ENCODE measurements around the gene ADAMTS17. TPM values are rescaled to one million over a fixed set of nuclear protein-coding genes. Genes with fewer than 3 reads are reported as not detected.

Gene ADAMTS17
- total RNA-seq, 1 experiment from 2014 or later = 1.8 TPM

- H3K9me3 Mint-ChIP-seq = peaks cover 3% of the 10 kb centered on the region; the same call in 1 of the 2 replicates
- no peak for DNase-seq (ENCODE audit: low spot score)
Observed at GRCh38 chr15:100350434-100351226, 8.9 kb upstream of the ADAMTS17 start.

GRCh38 chr15:100349696-100350433 lies 8.1 kb upstream of the ADAMTS17 start:
- peaks cover 43% of the 10 kb centered on the region for H3K27me3 Mint-ChIP-seq (ENCODE audit: low read depth)
- DNase-seq (ENCODE audit: low spot score) = peak; percentile 92
- H3K9me3 Mint-ChIP-seq = peaks cover 3% of the 10 kb centered on the region; the same call in 1 of the 2 replicates
- no peak overlapping the region for H3K27ac Mint-ChIP-seq
- POLR2A ChIA-PET = interaction anchor here (0.6 to 1.0 kb wide), 4 partner anchors 8 to 253 kb away, joined by 3 to 4 read pairs (median 3); partner anchors contain the start of gene ADAMTS17
- H3K4me3 Mint-ChIP-seq = peak overlapping the region; percentile 87
- CTCF ChIA-PET = interaction anchor here (0.5 to 4.4 kb wide), 49 partner anchors 9 to 775 kb away, joined by 3 to 110 read pairs (median 4); partner anchors contain the start of genes ADAMTS17, ASB7, CERS3 and LINS1
- H3K36me3 Mint-ChIP-seq = no peaks in the 10 kb centered on the region
- peak; percentile 93 for ATAC-seq
- H3K4me1 Mint-ChIP-seq = peaks cover 11% of the 10 kb centered on the region
- no peak for TF ChIP-seq ZNF121 (CRISPR knock-in tag; IDR thresholded peaks at IDR 0.05)
- TF ChIP-seq USF1 (CRISPR knock-in tag; IDR thresholded peaks at IDR 0.05) = no peak
- no peak for TF ChIP-seq ZNF671 (CRISPR knock-in tag; IDR thresholded peaks at IDR 0.05)
- no peak for TF ChIP-seq RELA (CRISPR knock-in tag; IDR thresholded peaks at IDR 0.05; ENCODE audit: borderline replicate concordance)
- no peak for TF ChIP-seq FOXK1 (CRISPR knock-in tag; IDR thresholded peaks at IDR 0.05)
- peak; percentile 53; the same call in 1 of the 2 replicates for TF ChIP-seq ETV6 (CRISPR knock-in tag; IDR thresholded peaks at IDR 0.05)
- no peak for TF ChIP-seq MLX (CRISPR knock-in tag; IDR thresholded peaks at IDR 0.05)
- no peak for TF ChIP-seq MXD4 (CRISPR knock-in tag; IDR thresholded peaks at IDR 0.05; ENCODE audit: borderline replicate concordance)
- TF ChIP-seq AR (CRISPR knock-in tag; IDR thresholded peaks at IDR 0.05) = no peak
- no peak for TF ChIP-seq ZNF512 (CRISPR knock-in tag; IDR thresholded peaks at IDR 0.05; ENCODE audit: borderline replicate concordance)
- TF ChIP-seq ZNF138 (CRISPR knock-in tag; conservative IDR thresholded peaks at IDR 0.05) = no peak
- no peak for TF ChIP-seq AFF4 (CRISPR knock-in tag; IDR thresholded peaks at IDR 0.05; ENCODE audit: borderline replicate concordance)
- TF ChIP-seq PRRX2 (CRISPR knock-in tag; IDR thresholded peaks at IDR 0.05) = no peak
- no peak for TF ChIP-seq ZNF423 (CRISPR knock-in tag; IDR thresholded peaks at IDR 0.05)

More at GRCh38 chr15:100350434-100351226, 8.9 kb upstream of the ADAMTS17 start:
- H3K4me1 Mint-ChIP-seq = peaks cover 11% of the 10 kb centered on the region
- peak overlapping the region; percentile 87 for H3K4me3 Mint-ChIP-seq
- no peaks in the 10 kb centered on the region for H3K36me3 Mint-ChIP-seq
- H3K27ac Mint-ChIP-seq = no peak overlapping the region
- peaks cover 38% of the 10 kb centered on the region for H3K27me3 Mint-ChIP-seq (ENCODE audit: low read depth)
- TF ChIP-seq GABPB1 (CRISPR knock-in tag; IDR thresholded peaks at IDR 0.05) = peak; percentile 96
- no peak for TF ChIP-seq SOX15 (CRISPR knock-in tag; IDR thresholded peaks at IDR 0.05)
- TF ChIP-seq GTF2I (CRISPR knock-in tag; conservative IDR thresholded peaks at IDR 0.05) = no peak
- TF ChIP-seq KAT7 (CRISPR knock-in tag; IDR thresholded peaks at IDR 0.05; ENCODE audit: borderline replicate concordance) = no peak
- TF ChIP-seq CTCF (IDR thresholded peaks at IDR 0.05) = no peak
- no peak for TF ChIP-seq NR3C1 (CRISPR knock-in tag; conservative IDR thresholded peaks at IDR 0.05; ENCODE audit: low read depth)
- no peak for TF ChIP-seq OVOL2 (CRISPR knock-in tag; IDR thresholded peaks at IDR 0.05; ENCODE audit: borderline replicate concordance)
- TF ChIP-seq JAZF1 (CRISPR knock-in tag; IDR thresholded peaks at IDR 0.05) = no peak
- CTCF ChIA-PET = interaction anchor here (0.5 to 4.4 kb wide), 40 partner anchors 8 to 774 kb away, joined by 3 to 110 read pairs (median 4); partner anchors contain the start of genes ADAMTS17, ASB7, CERS3 and LINS1
- POLR2A ChIA-PET = interaction anchor here (0.6 to 1.0 kb wide), 4 partner anchors 9 to 252 kb away, joined by 3 to 4 read pairs (median 3); partner anchors contain the start of gene ADAMTS17
- ATAC-seq = no peak
